ENCODE results near the gene PEPD.

DNA sequence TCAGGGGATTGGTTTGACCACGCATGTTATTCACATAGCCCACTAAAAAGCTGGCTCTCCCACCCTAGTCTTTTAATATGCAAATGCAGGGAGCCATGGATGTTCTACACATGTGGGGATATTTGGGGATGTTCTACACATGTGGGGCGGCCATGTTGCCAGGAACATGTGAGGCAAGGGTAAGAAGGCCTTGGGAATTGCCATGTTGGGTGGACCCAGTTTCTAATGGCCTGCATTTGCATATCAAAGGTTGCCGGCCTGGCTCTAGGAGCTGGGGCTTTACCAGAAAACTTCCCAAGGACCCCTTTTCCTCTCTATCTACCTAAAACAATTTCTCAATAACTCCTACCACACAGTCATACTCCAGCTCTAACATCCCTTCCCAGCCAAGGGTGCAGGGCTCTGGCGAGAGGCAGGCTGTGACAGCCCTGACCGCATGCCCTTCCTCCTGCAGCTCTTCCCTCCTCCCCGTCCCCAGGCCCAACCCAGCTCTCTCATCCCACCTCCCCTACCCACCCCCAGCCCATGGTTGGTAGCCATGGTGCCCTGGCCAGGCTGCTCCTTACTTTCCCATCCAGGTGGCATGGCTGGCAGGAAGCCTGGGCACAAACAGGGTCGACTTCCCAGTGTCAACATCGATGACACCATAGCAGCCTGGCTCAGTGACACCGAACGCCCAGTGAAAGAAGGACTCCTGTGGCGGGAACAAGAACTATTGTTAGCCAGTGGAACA, 11.0 kb downstream of the PEPD start:
- no peak for TF ChIP-seq POLR2AphosphoS5 (IDR thresholded peaks at IDR 0.05)
- TF ChIP-seq, protein P1, sequence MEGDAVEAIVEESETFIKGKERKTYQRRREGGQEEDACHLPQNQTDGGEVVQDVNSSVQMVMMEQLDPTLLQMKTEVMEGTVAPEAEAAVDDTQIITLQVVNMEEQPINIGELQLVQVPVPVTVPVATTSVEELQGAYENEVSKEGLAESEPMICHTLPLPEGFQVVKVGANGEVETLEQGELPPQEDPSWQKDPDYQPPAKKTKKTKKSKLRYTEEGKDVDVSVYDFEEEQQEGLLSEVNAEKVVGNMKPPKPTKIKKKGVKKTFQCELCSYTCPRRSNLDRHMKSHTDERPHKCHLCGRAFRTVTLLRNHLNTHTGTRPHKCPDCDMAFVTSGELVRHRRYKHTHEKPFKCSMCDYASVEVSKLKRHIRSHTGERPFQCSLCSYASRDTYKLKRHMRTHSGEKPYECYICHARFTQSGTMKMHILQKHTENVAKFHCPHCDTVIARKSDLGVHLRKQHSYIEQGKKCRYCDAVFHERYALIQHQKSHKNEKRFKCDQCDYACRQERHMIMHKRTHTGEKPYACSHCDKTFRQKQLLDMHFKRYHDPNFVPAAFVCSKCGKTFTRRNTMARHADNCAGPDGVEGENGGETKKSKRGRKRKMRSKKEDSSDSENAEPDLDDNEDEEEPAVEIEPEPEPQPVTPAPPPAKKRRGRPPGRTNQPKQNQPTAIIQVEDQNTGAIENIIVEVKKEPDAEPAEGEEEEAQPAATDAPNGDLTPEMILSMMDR (IDR thresholded peaks at IDR 0.05), result no peak

All from transverse colon (tissue), 4 donors.